Measurements from ENCODE around the gene CCDC183.

Gene CCDC183

DNA sequence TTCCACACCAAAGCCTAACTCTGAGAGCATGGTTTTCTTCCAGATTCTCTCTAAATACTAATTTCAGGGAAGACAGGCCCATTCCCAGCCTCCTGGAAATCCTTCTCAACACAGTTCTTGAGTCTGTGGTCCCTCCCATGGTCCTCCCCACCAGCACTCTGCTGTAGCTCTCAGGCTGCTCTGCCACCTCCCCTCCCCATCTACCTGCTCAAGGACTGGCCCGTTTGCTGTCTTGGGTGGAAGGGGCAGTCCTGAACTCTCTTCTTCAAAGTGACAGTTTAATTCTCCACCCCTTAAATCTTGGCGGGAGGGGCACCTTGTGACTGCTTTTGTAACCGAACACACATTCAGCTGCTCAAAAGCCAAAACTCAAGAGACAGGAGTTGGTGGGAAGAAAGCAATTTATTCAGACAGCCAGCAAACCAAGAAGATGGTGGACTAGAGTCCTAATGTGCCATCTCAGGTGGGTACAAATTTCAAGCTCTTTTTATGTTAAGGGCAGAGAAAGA is 24.2 kb upstream of the CCDC183 start:
- Histone ChIP-seq H3K4me2 (ENCODE audit: low read length) (no peak overlapping the region), H3F3A (ENCODE audit: control insufficient read depth, insufficient read depth) (peaks cover 12% of the 10 kb centered on the region), H3K4me3 (ENCODE audit: low read length) (no peak overlapping the region), H3K27me3 (ENCODE audit: control insufficient read depth, low read length) (peaks cover 9% of the 10 kb centered on the region), H3K9me2 (replicated peaks; ENCODE audit: control insufficient read depth, low read length) (no peaks in the 10 kb centered on the region), H4K20me1 (ENCODE audit: control insufficient read depth, insufficient read depth, low read depth, low read length) (no peaks in the 10 kb centered on the region), H3K4me1 (ENCODE audit: control insufficient read depth, low read length) (peaks cover 33% of the 10 kb centered on the region), H3K9me3 (ENCODE audit: control insufficient read depth, insufficient read depth, low read length) (peaks cover 14% of the 10 kb centered on the region; the same call in 1 of the 2 replicates), H3K27ac (ENCODE audit: low read depth, low read length) (no peak overlapping the region), H3K79me2 (ENCODE audit: control insufficient read depth, low read length) (no peaks in the 10 kb centered on the region), H3K36me3 (ENCODE audit: control insufficient read depth, low read length) (peaks cover 2% of the 10 kb centered on the region; the same call in 1 of the 2 replicates)
- TF ChIP-seq EZH2phosphoT487 (IDR thresholded peaks at IDR 0.05; ENCODE audit: borderline replicate concordance, low read length): no peak
- TF ChIP-seq, protein P1, sequence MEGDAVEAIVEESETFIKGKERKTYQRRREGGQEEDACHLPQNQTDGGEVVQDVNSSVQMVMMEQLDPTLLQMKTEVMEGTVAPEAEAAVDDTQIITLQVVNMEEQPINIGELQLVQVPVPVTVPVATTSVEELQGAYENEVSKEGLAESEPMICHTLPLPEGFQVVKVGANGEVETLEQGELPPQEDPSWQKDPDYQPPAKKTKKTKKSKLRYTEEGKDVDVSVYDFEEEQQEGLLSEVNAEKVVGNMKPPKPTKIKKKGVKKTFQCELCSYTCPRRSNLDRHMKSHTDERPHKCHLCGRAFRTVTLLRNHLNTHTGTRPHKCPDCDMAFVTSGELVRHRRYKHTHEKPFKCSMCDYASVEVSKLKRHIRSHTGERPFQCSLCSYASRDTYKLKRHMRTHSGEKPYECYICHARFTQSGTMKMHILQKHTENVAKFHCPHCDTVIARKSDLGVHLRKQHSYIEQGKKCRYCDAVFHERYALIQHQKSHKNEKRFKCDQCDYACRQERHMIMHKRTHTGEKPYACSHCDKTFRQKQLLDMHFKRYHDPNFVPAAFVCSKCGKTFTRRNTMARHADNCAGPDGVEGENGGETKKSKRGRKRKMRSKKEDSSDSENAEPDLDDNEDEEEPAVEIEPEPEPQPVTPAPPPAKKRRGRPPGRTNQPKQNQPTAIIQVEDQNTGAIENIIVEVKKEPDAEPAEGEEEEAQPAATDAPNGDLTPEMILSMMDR (IDR thresholded peaks at IDR 0.05; ENCODE audit: low read depth, low read length, poor library complexity, severe bottlenecking): no peak

DNA sequence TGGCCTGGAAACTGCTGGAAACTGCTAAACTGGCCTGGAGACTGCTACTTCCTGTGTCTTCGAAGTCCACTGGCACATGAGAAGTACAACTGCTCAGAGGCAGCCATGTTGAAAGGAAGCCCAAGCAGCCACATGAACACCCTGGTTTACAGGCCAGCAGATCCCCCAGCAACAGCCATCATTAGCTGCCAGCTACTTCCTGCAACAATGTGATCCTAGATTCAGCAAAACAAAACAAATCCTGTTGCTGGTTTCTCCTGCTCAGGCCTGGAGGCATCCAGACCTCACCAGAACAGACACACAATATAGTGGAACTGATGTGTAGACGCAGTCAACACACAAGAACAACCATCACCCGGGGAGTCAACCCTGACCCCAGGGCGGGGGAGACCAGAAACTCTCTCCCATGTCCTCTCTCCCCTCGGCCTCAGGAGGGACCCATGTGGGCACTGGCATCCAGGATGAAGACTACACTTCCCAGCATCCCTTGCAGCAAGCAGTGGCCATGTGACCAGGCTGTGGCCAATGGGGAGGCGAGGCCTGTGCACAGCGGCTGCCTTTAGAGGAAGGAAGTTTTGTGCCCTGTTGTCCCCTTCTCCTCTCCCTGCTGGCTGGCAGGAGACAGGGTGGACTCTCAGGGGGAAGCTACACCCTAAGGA is 22.6 kb upstream of the CCDC183 start:
- H3K36me3 ChIP-seq (ENCODE audit: control insufficient read depth, low read length): peaks cover 2% of the 10 kb centered on the region; the same call in 1 of the 2 replicates
- H3K9me3 ChIP-seq (ENCODE audit: control insufficient read depth, insufficient read depth, low read length): peaks cover 14% of the 10 kb centered on the region; the same call in 1 of the 2 replicates
- H3K4me3 ChIP-seq (ENCODE audit: low read length): peak overlapping the region; percentile 36; the same call in 1 of the 2 replicates
- no peaks in the 10 kb centered on the region for H4K20me1 ChIP-seq (ENCODE audit: control insufficient read depth, insufficient read depth, low read depth, low read length)
- peaks cover 13% of the 10 kb centered on the region for H3K27me3 ChIP-seq (ENCODE audit: control insufficient read depth, low read length)
- no peaks in the 10 kb centered on the region for H3F3A ChIP-seq (ENCODE audit: control insufficient read depth, insufficient read depth)
- H3K4me2 ChIP-seq (ENCODE audit: low read length): peak overlapping the region; percentile 45
- no peaks in the 10 kb centered on the region for H3K9me2 ChIP-seq (replicated peaks; ENCODE audit: control insufficient read depth, low read length)
- no peak for TF ChIP-seq EZH2phosphoT487 (IDR thresholded peaks at IDR 0.05; ENCODE audit: borderline replicate concordance, low read length)
- H3K79me2 ChIP-seq (ENCODE audit: control insufficient read depth, low read length): no peaks in the 10 kb centered on the region
- no peak overlapping the region for H3K27ac ChIP-seq (ENCODE audit: low read depth, low read length)
- peaks cover 17% of the 10 kb centered on the region for H3K4me1 ChIP-seq (ENCODE audit: control insufficient read depth, low read length)

DNA sequence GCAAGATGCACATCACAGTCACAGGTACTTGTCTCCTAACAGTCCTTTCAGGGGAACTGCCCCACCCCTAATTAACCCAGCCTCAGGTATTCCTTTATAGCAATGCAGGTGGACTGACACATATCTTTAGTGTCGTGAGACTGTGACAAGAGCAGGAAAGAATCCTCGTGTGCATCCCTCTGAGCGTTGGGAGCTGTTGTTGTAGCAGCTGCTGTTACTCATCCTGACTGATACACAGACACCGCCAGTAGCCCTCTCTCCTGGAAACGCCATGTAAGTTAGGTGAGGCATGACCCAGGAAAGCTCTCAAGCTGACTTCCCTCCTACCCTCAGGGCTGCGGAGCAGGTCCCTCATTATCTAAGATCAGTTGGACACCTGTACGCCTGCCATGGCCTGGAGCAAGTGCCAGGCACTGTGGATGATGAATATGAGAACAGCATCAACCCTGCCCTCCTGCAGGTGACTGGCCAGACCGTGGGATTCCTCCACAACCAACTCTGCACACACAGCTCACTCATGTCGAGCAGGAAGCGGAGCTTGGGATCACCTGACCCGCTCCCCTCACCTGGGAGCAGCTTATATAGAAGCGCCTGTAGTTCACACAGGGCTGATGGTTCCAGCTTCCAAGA is 21.6 kb upstream of the CCDC183 start:
- TF ChIP-seq EZH2phosphoT487 (IDR thresholded peaks at IDR 0.05; ENCODE audit: borderline replicate concordance, low read length): no peak
- TF ChIP-seq, protein P1 (IDR thresholded peaks at IDR 0.05; ENCODE audit: low read depth, low read length, poor library complexity, severe bottlenecking): no peak
- Histone ChIP-seq H3K4me1 (ENCODE audit: control insufficient read depth, low read length) (peaks cover 13% of the 10 kb centered on the region), H3K4me2 (ENCODE audit: low read length) (no peak overlapping the region), H3K79me2 (ENCODE audit: control insufficient read depth, low read length) (no peaks in the 10 kb centered on the region), H3K27me3 (ENCODE audit: control insufficient read depth, low read length) (peaks cover 13% of the 10 kb centered on the region), H3K36me3 (ENCODE audit: control insufficient read depth, low read length) (peaks cover 2% of the 10 kb centered on the region; the same call in 1 of the 2 replicates), H3K4me3 (ENCODE audit: low read length) (no peak overlapping the region), H3F3A (ENCODE audit: control insufficient read depth, insufficient read depth) (no peaks in the 10 kb centered on the region), H3K9me2 (replicated peaks; ENCODE audit: control insufficient read depth, low read length) (no peaks in the 10 kb centered on the region), H3K27ac (ENCODE audit: low read depth, low read length) (no peak overlapping the region), H4K20me1 (ENCODE audit: control insufficient read depth, insufficient read depth, low read depth, low read length) (no peaks in the 10 kb centered on the region), H3K9me3 (ENCODE audit: control insufficient read depth, insufficient read depth, low read length) (peaks cover 14% of the 10 kb centered on the region; the same call in 1 of the 2 replicates)

DNA sequence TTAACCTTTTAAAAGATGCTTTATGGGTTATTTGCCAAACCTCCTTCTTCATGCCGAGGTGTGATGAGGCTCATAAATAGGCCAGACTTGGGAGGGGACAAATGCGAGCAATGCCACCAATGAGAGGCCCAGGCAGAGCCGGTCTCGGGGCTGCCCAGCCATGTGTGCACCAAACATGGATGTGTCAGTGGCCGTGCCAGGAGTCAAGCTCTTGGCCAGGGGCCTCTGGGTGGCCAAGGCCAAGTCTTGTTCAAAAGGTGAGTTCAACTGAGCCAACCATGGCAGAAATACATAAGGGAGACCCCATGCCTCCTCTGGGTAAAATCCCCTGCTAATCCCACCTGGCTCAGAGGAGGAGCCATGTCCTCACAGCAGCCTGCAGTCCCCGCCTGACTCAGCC is 20.9 kb upstream of the CCDC183 start:
- TF ChIP-seq, protein P1 (IDR thresholded peaks at IDR 0.05; ENCODE audit: low read depth, low read length, poor library complexity, severe bottlenecking): no peak
- no peak for TF ChIP-seq EZH2phosphoT487 (IDR thresholded peaks at IDR 0.05; ENCODE audit: borderline replicate concordance, low read length)
- Histone ChIP-seq H3K4me2 (ENCODE audit: low read length) (no peak overlapping the region), H3K9me2 (replicated peaks; ENCODE audit: control insufficient read depth, low read length) (no peaks in the 10 kb centered on the region), H3K27ac (ENCODE audit: low read depth, low read length) (no peak overlapping the region), H3F3A (ENCODE audit: control insufficient read depth, insufficient read depth) (no peaks in the 10 kb centered on the region), H4K20me1 (ENCODE audit: control insufficient read depth, insufficient read depth, low read depth, low read length) (no peaks in the 10 kb centered on the region), H3K27me3 (ENCODE audit: control insufficient read depth, low read length) (peaks cover 16% of the 10 kb centered on the region), H3K9me3 (ENCODE audit: control insufficient read depth, insufficient read depth, low read length) (peaks cover 14% of the 10 kb centered on the region; the same call in 1 of the 2 replicates), H3K36me3 (ENCODE audit: control insufficient read depth, low read length) (peaks cover 2% of the 10 kb centered on the region; the same call in 1 of the 2 replicates), H3K4me3 (ENCODE audit: low read length) (no peak overlapping the region), H3K4me1 (ENCODE audit: control insufficient read depth, low read length) (peaks cover 9% of the 10 kb centered on the region), H3K79me2 (ENCODE audit: control insufficient read depth, low read length) (no peaks in the 10 kb centered on the region)

Data from DOHH2 (cell line).